ENCODE results near the gene ADAMTS12.

Gene ADAMTS12

DNA sequence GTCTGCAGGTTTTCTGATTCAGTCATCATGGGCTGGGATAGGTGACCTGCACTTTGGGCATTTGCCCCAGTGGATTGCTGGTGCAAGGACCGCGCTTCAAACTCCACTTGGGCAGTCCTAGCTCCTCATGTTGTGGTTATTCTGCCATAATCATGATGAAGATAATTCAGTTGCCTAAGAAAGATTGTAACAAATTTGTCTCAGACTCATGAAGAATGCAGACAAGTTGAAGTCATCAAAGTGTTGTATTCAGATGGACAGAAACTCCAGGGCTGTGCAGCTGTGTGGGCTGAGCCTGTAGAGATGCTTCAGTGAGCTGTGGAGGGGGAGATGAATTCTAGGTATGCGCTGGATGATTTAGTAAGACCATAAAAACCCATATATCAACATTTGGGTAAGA, 412.5 kb downstream of the ADAMTS12 start:
- Histone ChIP-seq H3K36me3 (ENCODE audit: insufficient read depth, low read length) (peaks cover 30% of the 10 kb centered on the region), H3K4me3 (ENCODE audit: low read length) (no peak overlapping the region), H3K9me3 (ENCODE audit: low read length) (peaks cover 6% of the 10 kb centered on the region), H3K27me3 (ENCODE audit: insufficient read depth, low read length) (no peaks in the 10 kb centered on the region), H3K4me1 (ENCODE audit: insufficient read depth, low read length) (no peaks in the 10 kb centered on the region), H2AFZ (ENCODE audit: low read depth, low read length) (no peak overlapping the region)

DNA sequence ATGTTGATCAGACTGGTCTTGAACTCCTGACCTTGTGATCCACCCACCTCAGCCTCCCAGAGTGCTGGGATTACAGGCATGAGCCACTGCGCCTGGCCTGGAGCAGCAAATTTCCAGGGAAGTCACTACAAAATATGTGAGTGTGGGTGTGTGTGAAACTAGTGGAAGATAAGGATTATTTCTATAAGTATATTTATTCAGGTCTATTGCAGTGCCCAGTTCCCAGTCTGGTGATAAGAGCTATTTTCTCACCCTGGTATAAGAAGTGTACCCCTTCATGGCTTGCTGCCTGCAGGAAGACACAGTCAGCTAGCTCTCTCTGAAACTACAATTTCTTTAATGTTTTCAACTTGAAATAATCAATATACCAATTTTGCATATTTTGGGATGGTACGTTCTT, 414.0 kb downstream of the ADAMTS12 start:
- H3K9me3 ChIP-seq (ENCODE audit: low read length), result peaks cover 11% of the 10 kb centered on the region
- no peak overlapping the region for H2AFZ ChIP-seq (ENCODE audit: low read depth, low read length)
- no peak overlapping the region for H3K4me3 ChIP-seq (ENCODE audit: low read length)
- no peaks in the 10 kb centered on the region for H3K27me3 ChIP-seq (ENCODE audit: insufficient read depth, low read length)
- H3K36me3 ChIP-seq (ENCODE audit: insufficient read depth, low read length), result peaks cover 42% of the 10 kb centered on the region
- H3K4me1 ChIP-seq (ENCODE audit: insufficient read depth, low read length), result no peaks in the 10 kb centered on the region

DNA sequence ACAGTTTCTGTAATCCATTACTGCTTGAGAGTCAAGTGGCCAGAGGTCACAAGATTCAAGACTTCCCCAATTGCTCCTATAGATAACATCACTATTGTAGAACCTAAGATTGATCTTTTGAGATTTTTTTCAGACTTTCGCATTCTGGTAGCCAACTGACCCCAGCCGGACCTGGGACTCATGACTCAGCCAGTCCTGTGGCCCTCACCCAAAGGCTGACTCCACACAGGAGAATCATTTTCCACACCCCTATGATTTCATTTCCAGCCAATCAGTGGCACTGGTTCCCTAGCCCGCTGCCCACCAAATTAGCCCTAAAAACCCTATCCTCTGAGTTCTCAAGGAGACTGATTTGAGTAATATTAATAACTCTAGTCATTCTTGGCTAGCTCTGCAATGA, 414.8 kb downstream of the ADAMTS12 start:
- no peak overlapping the region for H2AFZ ChIP-seq (ENCODE audit: low read depth, low read length)
- H3K27me3 ChIP-seq (ENCODE audit: insufficient read depth, low read length), result no peaks in the 10 kb centered on the region
- H3K9me3 ChIP-seq (ENCODE audit: low read length), result peaks cover 11% of the 10 kb centered on the region
- H3K4me1 ChIP-seq (ENCODE audit: insufficient read depth, low read length), result no peaks in the 10 kb centered on the region
- H3K4me3 ChIP-seq (ENCODE audit: low read length), result no peak overlapping the region
- H3K36me3 ChIP-seq (ENCODE audit: insufficient read depth, low read length), result peaks cover 48% of the 10 kb centered on the region

DNA sequence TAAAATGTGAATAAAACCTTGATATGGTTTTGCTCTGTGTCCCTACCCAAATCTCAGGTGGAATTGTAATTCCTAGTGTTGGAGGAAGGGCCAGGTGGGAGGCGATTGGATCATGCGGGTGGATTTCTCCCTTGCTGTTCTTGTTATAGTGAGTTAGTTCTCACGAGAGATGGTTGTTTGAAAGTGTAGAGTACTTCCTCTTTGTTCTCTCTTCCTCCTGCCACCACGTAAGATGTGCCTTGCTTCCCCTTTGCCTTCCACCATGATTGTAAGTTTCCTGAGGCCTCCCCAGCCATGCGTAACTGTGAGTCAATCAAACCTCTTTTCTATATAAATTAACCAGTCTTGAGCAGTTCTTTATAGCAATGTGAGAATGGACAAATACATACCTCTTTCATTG, 416.1 kb downstream of the ADAMTS12 start:
- H3K4me3 ChIP-seq (ENCODE audit: low read length), result no peak overlapping the region
- no peaks in the 10 kb centered on the region for H3K27me3 ChIP-seq (ENCODE audit: insufficient read depth, low read length)
- peaks cover 59% of the 10 kb centered on the region for H3K36me3 ChIP-seq (ENCODE audit: insufficient read depth, low read length)
- H3K9me3 ChIP-seq (ENCODE audit: low read length), result peaks cover 11% of the 10 kb centered on the region
- no peak overlapping the region for H2AFZ ChIP-seq (ENCODE audit: low read depth, low read length)
- no peaks in the 10 kb centered on the region for H3K4me1 ChIP-seq (ENCODE audit: insufficient read depth, low read length)

DNA sequence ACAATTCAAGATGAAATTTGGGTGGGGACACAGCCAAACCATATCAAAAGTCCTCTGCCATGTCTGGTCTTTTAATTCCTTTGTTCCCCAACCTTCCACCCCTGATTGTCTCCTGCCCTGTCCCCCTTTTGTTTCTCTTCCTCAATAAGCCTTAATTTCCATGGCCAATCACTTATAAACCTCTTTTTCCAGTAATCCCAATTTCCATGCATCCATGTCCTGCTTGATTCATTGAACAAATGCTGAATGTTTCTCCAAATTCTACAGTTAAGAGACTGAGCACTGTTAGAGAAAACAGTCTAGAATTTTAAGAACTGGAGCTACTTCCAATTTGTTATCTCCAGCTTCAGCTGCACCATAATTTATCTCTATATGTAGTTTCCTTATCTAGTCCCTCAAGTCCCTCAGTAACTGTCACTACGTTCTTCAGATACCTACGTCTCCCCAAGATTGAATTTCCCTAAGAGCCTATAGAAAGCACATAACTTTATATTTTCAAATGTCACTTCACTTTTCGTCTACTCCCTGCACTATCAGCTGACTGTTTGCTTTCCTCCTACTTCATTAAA, 416.8 kb downstream of the ADAMTS12 start:
- Histone ChIP-seq H3K27me3 (ENCODE audit: insufficient read depth, low read length) (no peaks in the 10 kb centered on the region), H3K36me3 (ENCODE audit: insufficient read depth, low read length) (peaks cover 66% of the 10 kb centered on the region), H3K4me1 (ENCODE audit: insufficient read depth, low read length) (no peaks in the 10 kb centered on the region), H2AFZ (ENCODE audit: low read depth, low read length) (no peak overlapping the region), H3K4me3 (ENCODE audit: low read length) (no peak overlapping the region), H3K9me3 (ENCODE audit: low read length) (peaks cover 11% of the 10 kb centered on the region)

DNA sequence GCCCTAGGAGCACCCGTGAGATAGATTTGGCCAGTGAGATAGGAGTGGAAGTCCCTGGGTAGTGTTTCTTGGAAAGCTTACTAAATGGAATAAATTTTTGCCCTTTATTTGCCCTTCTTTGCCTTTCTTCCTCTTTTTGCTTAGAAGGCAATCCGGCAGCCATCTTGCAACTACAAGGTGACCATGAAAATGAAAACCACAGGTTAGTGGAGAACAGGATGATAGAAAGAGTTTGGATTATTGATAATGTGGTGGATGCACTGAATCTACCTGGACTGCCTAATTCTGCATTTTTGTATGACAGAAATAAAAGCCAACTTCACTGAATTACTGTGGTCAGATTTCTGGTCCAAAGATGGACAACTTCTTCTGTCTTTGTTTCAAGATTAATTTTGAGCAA, 417.8 kb downstream of the ADAMTS12 start:
- Histone ChIP-seq H3K4me3 (ENCODE audit: low read length) (no peak overlapping the region), H3K9me3 (ENCODE audit: low read length) (peaks cover 11% of the 10 kb centered on the region), H3K36me3 (ENCODE audit: insufficient read depth, low read length) (peaks cover 72% of the 10 kb centered on the region), H3K4me1 (ENCODE audit: insufficient read depth, low read length) (no peaks in the 10 kb centered on the region), H3K27me3 (ENCODE audit: insufficient read depth, low read length) (no peaks in the 10 kb centered on the region), H2AFZ (ENCODE audit: low read depth, low read length) (no peak overlapping the region)

All from neuron (in vitro differentiated cells).